ENCODE results near the gene ZNF593OS.

- TF ChIP-seq CTCF (IDR thresholded peaks at IDR 0.05): no peak
- TF ChIP-seq POLR2A (IDR thresholded peaks at IDR 0.05): no peak
- no peak for TF ChIP-seq POLR2AphosphoS5 (IDR thresholded peaks at IDR 0.05)
Observed at GRCh38 chr1:26122988-26123973, 48.4 kb downstream of the ZNF593OS start.

All from gastroesophageal sphincter (tissue), 3 donors.